HG03280 (cell line): ENCODE measurements around the gene UBE2QL1.

Experiments
- ATAC-seq: cut with Tn5 transposase; IDR thresholded peaks from one replicate; pipeline ENCODE4 v1.9.1; 2021; ENCODE audit warnings: mild to moderate bottlenecking, moderate library complexity; ENCODE audit not compliant: unreplicated experiment

UBE2QL1 gene

DNA sequence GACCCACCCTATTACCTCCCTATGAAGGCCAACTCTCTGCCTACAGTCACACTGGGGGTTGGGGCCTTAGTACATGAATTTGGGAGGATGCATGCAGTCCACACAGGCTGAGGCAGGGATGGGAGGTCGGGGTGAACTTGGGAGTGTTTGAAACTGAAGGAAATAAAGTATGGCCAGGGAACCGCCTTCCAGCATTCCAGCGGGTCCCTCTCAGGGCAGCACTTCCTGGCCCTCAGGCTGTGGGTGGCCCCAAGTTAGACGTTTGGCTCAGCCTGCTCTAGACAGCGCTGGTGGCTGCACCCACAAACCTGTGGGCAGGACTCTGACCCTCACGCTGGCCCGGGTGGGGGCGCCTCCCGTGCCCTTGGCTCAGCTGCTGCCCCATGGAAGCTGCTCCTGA lies 74.3 kb downstream of the UBE2QL1 start:
- no peak for ATAC-seq

DNA sequence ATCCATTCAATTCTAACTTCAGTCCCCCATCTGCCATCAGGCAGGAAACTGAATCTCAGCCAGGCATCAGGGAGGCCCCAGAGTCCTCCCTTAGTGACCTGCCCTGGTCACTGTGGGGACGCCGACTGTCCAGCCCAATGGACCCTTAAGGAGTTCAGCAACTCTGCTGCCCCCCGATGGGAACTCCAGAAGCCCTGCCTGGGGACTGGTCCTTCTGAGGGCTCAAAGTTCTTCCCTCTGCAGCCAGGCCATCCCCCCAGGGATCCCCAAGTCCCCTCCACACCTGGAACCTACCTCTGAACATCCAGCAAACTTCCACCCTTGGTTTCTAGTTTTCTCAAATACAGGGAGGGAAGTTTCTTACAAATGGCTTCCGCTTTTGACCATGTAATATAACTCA lies 76.8 kb downstream of the UBE2QL1 start:
- no peak for ATAC-seq

DNA sequence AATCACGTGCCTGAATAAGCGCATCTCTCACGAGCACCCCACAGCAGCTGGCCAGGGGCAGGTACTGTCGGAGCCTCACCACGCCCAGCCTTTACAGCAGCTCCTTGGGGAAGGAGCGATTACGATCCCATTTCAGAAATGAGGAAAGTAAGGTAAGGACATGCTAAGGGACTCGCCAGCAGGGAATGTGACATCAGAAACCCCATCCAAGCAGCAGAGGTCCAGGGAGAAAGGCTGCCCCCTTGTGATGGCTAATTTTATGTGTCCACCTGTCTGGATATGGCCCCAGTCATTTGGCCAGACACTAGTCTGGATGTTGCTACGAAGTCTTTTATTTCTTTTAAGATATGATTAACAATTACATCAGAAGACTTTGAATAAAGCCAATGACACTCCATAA lies 77.3 kb downstream of the UBE2QL1 start:
- ATAC-seq: no peak

DNA sequence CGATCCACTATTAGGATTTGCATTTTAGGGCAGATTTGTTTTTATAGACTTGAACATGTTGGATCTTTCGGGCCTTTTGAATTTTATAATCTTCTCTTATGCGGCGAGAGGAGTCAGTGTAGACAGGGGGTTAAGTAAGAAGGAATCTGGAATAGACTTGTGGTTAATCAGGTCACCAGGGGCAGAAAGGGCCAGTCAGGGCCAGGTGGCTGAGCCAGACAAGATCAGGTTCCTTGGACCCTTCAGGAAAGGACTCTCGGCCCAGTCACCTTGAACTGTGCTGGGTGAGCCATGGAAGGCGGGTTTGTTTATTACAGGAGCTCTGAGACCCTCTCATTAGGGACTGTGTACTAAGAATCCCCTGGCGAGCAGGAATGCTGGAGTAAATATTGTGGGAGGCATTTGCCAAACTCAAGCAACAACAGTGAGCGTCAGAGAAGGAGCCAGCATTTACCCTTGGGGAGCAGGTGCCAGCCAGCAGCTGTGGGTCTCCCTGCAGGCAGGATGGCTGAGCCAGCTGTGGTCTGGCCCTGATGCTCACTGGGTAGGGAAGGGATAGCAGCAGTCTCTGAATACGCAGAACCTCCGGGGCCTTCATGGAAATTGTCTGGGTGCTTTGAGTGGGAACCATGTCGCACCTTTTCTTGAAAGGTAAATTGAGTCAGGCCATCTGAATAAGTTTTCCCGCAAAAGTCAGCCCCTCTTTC lies 79.2 kb downstream of the UBE2QL1 start:
- ATAC-seq: no peak

DNA sequence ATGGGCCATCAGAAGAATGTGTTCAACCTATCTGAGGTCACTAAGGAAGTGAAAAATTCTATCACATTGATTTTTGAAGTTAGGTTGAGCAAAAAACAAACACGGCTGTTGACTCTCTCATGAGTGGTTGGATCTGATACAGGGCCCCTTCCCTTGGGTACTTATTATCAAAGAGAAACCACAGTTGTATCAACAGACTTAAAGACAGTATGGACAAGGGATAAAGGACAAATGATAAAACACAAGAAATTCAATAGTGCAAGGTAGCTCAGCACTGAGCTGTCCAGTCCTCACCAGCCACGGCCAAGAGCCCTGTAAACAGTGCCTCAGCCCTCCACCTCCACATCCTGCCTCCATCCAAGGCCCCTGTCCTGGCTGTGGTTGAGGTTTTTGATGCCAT lies 86.9 kb downstream of the UBE2QL1 start:
- no peak for ATAC-seq

DNA sequence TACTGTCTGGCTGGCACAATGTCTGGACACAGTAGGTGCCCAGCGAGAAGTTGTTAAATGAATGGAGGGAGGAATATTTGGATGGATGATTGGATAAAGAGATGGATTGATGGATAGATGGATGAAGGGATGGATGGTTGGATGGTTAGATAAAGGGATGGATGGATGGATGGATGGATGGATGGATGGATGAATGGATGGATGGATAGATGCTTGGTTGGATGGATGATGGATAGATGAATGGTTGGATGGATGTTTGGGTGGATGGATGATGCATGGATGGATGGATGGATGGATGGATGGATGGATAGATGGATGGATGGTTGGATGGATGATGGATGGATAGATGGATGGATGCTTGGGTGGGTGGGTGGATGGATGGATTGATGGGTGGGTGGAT lies 90.4 kb downstream of the UBE2QL1 start:
- ATAC-seq: no peak

DNA sequence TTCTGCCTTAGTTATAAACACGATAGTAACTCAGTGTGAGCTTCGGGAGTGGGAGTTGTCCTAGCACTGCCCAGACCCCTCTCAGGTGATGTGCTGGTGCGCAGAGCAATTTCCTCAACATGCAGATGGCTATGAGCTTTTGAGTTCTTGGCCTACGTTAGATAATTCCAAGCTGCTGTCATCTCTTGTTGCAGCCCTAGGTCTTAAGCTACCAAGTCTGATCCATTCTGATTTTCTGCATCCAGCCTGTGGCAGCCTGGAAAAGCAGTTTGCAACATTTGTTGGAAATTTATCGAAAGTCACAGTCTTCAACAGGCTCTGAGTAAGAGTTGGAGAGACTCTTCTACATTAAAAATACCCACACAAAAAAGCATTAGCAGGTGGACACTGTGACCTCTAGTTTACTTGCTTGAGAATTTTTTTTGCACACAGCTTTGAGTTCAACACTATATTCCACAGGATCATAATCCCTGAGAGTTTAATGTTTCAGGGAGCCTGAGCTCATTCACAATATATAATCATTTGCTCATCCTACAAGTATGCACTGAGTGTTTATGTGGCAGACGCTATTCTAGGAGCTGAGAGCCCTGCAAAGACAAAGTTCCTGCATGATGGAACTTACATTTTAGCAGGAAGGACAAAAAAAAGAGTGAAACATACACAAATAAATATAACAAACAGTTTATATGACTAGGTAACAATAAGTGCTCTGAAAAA lies 91.6 kb downstream of the UBE2QL1 start:
- ATAC-seq: no peak

DNA sequence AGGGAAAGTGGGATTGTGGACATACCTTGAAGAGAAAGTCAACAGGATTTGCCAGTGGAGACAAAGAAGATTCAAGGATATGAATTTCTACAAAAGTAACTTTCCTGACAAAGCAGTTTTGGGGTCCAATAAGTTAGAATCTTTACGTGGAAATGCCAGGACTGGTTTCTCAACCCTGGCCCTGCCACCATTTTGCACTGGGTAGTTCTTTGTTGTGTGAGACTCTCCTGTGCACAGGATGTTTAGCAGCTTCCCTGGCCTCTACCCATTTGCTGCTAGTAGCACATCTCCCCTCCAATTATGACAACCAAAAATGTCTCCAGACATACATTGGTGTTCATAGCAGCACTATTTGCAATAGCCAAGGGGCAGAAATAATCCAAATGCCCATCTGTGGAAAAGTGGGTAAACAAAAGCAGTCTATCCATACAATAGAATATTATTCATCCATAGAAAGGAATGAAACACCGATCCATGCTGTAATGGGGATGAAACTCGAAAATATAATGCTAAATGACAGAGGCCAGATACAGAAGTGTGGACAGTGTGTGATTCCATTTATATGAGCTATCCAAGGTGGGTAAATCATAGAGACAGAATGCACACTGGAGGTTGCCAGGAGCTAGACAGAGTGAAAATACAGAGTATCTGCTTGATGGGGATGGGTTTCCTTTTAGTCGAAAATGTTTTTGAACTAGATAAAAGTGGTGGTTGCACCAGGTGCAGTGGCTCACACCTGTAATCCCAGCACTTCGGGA lies 92.8 kb downstream of the UBE2QL1 start:
- ATAC-seq: no peak

DNA sequence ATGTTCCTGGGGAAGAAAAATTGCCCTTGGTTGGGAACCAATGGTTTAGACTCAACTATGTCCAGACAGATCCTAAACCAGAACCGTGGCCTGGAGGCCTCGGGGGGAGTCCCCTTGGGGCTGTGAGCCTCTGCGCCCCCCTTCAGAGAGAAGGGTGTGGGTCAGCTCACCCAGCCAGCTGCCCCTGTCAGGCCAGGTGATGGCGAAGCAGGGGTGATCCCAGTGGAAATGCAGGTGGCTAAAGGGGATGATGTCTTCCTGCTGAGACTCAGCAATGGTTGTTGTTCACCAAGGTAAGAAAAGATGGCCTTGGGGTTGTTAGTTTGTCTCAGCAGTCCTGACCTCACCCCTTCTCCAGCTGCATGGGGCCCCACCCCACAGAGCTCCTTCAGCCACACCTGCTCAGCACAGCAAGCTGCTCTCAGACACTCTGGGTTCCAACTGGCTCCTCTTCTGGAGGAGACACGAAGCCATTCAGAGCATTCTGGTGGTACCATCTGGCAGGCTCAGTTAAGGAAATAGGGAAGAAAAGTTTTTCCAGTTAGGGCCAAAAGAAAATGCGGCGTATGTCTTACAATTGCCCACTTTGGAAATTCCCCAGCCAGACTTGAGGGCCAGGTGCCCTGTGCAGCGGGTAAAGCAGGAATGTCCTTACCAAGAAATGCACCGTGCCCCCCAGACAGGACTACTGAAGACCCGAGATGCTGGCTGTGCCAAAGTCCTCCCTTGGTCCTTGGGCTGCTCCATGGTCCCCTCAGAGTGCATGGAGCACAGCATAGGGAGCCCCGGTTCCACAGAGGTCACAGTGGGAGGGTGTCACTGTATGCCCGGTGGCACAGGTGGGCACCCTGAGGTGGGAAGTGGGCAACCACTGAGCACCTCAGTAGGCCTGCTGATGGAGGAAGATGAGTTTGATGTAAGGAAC lies 94.0 kb downstream of the UBE2QL1 start:
- ATAC-seq: no peak

DNA sequence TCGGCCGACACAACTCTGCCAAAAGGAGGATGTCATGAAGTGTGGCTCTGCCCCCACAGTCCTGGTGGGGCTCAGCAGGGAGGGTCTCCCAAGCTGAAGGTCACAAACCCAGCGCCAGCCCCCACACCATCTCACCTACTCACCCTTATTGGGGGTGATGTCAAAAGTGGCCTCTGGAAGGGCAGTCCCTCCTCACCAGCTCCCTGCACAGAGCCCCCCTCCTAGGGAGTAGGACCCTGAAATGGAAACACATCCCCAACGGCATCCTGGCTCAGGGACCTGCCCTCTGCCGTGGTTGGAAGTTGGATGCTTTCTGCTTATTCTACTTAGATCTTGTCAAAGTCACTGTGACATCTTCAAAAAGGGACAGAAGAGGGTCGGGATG lies 94.7 kb downstream of the UBE2QL1 start:
- ATAC-seq: no peak

DNA sequence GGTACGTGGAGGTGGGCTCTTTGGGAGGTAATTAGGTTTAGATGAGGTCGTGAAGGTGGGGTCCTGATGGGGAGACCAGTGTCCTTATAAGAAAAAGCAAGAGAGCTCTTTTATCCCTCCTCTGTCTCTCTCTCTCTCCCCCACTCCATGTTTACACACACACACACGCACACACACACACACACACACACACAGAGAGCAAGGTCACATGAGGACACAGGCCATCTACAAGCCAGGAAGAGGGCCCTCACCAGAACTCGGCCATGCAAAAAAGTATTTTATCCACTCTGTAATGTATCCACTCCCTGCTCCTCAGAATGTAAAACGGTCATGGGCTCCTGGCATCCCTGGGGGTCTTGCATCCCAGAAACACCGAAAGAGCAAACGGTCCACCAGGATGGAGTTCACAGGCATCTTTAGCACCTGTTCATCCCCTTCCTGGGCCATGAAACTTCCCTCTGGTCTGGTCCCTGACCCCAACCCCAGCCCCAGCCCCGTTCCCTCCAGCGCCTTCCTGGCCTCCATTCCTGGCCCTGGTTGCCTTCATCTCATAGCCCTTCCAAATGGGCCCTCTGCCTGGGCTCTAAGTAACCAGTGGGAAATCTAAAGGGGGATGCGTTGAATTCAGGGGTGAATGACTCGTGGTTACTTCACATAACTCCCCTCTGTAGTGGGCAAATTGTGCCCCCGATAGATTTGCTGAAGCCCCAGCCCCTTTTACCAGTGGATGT lies 95.3 kb downstream of the UBE2QL1 start:
- ATAC-seq: no peak
